ENCODE results near the gene NINJ1.

The NINJ1 gene

DNA sequence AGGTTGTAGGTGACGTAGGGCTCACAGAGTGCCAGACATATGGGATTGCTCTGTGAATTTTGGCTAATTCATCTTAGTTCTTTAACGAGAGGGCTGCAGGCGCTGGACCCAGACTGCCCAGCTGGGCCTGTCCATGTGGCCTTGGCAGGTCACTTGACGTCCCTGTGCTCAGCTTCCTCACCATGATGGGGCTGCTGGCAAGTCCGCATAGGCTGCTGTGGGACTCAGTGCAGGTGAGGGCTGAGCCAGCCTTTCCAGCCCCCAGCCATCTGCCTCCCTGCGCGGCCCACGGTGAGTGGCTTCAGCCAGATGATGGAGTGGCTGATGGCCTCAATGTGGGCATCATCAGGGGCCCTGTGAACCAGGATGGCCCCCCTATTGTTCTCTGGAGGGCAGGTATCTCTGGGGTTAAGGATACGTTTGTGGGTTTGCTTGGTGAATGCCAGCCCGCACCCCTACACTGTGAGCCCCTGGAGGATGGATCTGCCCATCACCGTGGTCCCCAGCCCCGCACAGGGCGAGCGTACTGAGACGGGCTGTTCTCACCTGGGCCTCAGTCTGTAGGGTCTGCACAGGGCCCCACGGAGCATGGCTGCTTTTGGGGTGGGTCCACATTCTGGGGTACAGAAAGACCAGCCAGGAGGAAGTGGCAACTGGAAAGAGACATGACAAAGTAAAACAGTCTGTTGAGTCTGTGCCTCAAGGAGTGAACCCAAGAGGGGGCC is 34.3 kb downstream of the NINJ1 start:
- DNase-seq: no peak

DNA sequence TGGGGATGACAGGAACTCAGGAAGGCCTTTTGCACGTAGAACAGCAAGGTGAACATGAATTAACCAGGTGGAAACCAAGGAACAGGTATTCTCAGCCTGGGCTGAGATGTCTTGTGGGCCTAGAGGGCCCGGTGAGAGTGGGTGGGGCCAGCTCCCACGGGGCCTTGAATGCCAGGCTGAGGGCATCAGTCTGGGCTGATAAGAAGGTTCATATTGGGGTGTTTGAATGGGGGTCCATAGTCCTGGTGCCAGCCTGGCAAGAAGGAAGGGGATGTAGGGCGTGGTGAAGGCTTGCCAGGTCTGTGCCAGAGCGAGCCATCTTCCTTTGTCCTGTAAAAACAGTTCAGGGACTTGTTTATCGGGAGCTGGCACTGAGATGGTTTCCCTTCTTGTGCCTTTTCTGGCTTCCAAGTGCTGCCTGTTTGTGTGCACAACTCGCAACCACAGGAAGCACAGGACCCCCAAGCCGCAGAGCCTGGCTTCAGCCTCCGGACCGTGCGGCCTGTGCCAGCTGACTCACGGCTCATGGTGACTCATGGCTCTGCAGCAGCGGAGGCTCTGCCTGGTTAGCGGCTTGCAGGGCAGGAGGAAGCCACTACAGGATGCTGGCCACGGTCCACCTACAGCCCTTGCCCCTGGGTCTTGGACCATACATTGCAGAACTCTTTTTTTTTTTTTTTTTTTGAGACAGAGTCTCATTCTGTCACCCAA is 35.7 kb downstream of the NINJ1 start:
- DNase-seq: peak; percentile 47

DNA sequence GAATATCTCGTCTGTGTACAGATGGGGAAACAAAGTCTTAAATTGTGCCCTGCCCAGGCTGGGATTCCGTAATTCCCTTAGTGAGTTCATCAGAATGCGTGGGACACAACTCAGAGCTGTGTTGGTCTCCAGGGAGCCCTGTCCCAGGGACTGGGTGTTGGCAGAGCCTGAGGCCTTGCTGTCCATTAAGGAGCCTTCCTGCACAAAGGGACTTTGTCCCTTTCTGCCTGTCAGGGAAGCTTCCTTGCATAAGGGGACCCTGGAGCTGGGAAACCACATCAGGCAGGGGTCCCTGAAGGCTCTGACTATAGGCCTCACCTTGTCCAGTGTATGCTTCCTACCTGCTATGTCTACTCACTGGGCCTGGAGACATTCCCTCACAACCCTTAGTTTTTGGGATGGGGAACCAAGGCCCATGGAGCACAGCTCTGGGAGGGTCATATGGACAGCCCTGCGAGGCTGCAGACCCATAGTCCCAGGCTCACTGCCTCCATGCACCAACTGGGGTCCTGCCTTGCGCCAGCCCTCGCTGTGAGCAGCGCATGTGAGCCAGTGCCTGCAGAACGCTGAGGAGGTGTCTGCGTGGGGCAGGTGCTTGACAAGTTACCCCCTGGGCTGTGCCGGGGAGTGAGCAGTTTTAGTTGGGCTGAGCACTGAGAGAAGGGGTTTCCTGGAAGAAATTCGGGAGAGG is 36.4 kb downstream of the NINJ1 start:
- DNase-seq: no peak

DNA sequence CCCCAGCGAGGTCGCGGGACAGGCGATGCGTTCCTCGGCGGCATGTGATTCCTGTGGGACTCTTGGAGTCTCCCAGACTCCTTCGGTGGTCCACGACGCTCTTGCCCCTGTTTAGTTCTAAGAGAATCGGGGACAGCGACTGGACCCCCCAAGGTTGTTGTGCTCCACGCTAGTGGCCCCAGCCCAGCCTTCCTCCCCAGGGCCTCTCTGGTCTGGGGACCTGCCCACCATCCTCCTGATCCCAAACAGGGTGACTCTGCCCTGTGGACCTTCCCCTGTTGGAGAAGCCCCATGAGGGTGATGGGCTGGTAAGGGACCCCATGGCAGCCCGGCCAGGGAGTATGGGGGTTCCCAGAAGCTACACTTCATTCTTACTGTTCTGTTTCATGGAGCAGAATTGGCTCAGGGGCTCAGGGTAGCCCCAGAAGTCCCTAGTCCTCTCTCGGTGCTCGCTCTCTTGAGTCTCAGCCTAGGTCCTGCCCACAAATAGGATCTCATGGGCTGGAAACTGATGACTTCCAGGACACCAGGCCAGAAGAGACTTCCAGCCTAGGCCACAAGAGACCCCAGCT is 37.2 kb downstream of the NINJ1 start:
- no peak for DNase-seq

DNA sequence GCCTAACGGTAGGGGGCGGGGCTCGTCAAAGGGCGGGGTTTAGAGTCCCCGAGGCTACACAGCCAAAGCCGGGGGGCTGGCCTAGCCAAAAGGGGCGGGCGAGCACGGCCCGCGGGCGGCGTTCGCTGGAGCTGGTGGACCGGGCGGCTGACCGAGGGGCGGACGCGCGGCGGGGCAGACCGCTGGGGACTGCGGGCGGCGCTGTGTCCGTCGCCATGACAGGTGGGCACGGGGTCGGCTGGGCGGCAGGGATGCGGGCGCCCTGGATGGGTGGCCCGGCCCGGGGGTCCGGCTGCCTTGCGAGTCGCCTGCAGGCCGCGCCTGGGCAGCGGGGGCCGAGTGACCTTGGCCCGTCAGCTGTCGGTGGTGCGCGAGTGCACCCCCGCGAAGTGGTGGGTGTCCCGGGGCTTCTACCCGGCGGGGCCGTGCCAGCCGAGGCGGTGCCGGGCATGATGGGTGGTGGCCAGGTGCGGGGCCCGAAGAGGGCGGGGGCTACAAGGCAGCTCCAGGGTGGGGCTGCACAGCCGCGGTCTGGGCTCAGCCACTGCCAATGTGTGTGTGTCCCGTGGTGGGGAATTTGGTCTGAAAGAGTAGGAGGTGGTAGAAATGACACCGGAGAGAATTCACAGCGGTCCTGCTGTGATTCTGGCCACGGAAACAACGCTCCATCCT is 37.8 kb downstream of the NINJ1 start, which contains the start of gene CARD19:
TSS of gene CARD19 (plus strand) at position 87 of the 672 bp plus-strand sequence. CDS start at position 216, 129 bp downstream.
- peak; percentile 42 for DNase-seq

DNA sequence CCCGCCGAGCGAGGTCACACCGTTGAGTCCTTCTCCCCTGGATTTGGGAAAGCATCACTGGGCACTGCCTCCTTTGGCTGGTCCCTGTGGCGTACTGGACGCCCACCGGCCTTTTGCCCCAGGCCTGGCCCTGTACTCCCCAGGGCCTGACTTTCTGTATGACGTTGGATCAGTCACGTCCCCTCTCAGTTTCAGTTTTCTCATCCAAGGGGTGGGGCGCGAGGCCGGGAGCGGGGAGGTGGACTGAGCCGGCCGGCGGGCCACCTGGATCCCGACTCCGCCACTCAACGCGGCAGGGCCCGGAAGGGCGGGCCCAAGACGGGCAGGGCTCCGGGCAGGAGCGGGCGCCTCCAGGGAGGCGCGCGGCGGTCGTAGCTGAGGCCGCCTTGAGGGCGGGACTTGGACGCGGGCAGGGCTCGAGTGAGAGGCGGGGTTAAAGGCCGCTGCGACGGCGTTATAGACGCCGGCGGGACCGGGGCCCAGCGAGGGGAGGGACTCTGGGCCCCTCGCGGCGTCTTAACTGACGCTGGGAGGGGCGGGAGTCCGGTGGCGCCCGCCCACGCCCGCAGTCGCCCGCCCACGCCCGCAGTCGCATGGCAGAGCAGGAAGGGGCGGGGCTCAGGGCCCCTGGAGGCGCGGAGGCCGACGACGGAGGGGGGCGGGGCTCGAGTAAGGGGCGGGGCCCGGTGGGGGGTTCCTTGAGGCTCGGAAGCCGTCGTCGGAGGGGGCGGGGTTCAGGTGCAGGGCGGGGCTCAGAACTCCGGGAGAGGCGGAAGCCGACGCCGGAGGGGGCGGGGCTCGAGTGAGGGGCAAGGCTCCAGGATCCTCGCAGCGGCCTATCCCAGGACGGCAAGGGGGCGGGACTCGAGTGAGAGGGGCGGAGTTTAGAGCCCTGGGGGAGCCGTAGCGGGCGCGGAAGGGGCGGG is 38.6 kb downstream of the NINJ1 start:
- peak; percentile 100 for DNase-seq

DNA sequence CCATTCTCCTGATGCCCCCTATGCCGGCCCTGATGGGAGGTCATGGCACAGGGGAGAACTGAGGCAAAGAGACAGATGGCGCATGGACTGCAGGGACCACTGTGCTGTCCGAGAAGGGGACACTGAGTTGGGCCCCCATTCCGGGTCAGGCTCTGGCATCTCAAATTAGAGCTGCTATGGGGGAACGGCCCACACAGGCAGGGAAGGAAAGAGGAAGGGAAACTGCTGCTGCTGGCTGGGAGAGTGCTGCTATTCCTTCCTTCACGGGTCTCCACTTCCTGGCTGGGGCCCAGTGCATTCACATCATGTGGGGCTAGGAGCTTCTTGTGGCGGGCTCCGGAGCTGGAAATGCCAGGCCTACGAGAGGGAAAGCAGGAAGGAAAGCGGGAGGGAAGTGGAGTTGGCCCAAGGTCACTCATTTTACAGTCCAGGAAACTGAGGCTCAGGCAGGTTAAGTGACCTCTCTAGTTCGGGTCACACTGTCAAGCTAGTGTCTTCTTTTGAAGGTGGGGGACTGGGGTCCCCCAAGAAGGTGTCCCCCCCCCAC is 39.3 kb downstream of the NINJ1 start:
- DNase-seq: no peak

DNA sequence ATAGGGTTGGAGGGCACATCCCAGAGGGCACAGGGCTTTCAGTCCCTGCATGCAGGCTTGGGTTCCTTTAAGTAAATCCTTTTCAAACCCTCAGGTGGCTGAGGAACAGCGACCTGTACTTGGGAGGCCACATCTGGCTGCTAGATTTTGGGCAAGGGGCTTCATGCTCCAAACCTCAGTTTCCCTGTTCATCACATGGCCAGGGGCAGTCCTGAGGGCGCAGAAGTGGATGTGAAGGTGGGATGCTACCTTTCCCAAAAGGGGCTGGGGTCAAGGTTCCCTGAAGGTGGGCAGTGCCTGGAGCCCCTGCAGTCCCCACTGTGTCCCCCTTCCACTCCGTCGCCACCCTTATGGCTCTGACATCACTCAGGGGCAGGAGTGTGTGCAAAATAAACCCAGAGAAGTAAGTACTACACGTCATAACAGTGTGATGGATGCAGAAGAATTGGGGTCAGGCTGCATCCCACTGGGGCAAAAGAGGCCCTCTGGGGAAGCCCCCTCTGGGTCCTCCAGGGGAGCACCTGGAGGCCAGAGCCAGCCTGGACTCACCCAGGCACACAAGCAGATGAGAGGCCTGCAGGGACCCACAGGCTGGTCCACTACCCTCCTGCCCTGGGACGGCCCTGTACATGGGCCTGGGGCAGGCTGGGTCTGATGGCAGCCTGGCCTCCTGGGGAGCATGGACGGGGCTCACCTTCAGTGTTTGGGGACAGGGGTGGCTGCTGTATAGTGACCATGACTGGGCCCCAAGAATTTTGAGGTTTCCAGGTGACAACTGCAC is 40.0 kb downstream of the NINJ1 start:
- DNase-seq: no peak

DNA sequence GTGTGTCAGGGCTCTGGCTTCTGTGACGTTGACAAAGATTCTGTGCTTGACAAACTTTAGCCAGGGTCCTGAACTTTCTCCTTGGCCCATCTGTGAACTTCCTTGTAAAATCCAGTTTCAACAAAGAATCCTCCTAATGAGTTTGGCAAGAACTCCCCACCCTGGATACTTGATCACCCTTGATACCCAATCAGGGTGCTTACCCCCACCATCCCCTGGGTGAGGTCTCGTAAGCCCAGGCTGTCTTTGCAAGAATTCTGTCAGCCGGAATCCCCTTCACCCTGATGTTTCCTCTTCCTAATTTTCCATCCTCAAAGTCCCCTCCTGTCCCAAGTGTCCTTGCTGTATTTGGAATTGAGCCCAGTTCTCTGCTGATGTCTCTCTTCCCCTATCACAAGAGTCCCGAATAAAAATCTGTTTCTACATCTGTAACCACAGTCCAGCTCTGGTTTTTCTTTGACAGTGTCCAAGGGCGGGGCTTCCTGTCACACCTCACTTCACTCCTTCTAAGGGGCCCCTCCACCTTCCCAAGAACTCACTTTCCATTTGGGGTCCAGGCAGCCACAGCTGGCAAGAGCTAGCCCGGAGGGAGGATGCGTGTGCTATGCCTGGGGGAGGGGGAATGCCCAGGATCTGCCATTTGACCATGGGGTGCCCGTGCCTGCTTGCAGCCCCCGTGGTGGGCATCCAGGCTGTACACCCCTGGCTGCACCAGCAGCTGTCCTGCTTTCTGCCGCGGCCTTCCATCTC is 40.7 kb downstream of the NINJ1 start:
- DNase-seq: no peak

DNA sequence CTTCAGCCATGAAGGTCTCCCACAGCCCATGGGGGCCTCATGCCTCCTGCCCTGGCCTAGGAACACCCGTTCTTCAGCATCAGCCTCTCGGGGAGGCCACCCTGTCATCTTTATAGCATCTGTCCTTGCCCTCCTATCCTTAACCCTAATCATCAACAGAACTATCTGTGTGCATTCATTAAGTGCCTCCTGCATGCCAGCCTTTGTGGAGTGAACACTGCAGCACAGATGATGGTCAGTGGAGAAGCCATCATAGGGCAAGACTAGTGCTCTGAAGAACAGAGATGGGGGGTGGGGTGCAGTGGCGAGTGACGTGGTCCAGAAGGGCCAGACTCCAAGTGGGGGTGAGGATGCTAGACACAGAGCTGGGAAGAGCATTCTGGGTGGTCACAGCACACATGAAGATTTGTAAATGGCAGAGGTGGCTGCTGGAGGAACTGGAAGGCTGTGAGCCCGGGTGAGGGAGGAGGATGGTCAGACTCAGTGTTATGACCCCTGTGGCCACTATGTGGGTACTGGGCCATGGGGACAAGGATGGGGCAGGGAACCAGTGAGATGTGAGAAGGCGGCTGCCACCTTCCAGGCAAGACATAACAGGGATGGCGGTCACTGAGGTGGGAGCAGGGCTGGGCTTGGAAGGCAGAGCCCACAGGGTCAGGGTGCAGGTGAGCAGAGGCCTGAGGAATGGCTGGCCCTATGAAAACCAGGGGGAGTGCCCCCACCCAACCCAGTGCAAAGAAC is 41.6 kb downstream of the NINJ1 start:
- no peak for DNase-seq

DNA sequence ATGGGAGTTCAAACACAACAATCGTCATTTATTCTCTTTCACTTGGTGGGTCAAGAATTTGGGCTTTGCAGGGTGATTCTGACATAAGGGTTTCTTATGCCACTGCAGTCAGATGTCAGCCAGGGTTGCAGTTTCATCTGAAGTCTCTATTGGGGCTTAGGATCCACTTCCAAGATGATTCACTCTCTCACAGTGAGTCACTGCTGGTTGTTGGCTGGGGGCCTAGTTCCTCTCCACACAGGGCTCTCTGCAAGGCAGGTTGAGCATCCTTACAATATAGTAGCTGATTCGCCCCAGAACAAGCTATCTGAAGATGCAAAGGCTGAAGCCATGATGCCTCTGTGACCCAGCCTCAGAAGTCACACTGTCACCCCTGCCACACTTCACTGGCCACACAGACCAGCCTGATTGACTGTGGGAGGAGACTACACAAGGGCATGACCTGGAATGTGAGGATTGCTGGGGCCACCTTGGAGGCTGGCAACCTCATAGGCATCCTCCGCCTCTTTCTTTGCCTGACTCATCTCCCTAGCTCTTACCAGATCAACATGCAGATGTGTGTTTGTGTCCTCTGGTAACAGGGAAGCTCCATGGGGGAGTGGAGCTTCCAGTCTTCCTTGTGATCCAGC is 42.5 kb downstream of the NINJ1 start:
- DNase-seq: no peak

DNA sequence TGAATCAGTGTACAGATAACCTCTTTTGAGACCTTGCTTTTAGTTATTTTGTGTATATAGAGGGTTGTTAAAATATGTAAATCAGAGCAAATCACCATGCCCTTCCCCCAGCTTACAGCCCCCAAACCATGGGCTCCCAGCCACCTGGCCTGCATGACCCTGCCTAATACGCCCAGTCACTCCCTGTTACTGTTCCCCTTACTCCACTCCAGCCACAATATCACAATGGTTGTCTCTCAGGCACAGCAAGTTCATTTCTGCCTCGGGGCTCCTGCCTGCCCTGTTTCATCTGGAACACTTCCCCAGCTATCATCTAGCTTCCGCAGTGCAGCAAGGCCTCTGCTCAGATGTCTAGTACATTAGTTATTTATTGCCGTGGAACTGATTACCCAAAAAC is 43.0 kb downstream of the NINJ1 start:
- no peak for DNase-seq

DNA sequence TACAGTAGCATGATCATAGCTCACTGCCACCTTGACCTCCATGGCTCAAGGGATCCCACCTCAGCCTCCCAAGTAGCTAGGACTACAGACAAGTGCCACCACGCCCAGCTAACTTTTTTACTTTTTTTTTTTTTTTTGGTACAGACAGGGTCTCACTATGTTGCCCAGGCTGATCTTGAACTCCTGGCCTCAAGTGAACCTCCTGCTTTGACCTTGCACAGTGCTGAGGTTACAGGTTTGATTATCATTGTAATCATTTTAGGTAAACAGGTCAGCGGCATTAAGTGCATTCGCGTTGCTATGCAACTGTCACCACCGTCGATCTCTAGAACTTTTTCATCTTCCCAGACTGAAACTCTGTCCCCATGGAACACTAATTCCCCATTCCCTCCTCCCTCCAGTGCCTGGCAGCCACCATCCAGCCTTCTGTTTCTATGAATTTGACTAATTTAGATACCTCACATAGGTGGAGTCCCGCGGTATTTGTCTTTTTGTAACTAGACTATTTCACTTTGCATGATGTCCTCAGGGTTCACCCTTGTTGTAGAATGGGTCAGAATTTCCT is 43.9 kb downstream of the NINJ1 start:
- DNase-seq: no peak

DNA sequence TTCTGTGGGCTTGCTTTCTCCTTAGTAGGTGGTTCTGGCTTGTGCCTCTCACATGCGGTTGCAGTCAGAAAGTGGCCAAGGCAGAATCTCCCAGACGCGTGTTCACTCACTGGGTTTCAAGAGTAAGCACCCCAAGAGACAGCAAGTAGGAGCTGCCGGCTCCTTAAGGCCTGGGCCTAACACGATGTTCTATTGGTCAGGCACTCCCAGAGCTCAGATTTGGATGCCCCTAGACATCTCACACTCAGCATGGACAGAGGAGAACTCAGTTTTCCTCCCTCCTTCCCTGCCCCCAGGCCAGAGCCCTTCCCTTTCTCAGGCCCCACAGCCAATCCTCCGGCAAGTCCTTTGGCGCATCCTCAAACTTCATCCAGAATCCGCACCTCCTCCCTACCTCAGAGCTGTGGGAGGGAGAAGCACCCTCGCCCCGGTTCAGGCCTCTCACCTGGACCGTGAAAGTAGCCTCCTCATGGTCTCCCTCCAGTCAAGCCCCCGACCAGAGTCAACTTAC is 44.5 kb downstream of the NINJ1 start:
- DNase-seq: no peak

DNA sequence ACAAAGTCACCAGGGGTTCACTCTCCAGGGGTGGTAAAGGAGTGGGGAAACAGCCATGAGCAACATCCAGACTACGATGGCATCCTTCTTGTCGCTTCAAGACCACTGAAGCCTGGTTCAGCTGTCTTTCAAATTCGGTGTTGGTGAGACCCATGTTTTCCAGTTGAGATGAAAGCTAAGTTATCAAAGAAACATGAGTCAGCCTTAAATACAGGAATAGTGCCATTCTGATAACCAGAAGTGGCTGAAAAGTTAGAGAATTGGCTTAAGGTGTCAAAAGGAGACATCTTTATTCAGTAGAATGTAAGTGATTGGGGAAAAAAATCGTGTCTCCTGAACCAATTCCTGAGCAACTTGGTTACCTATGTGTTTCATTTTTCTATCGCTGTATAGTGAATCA is 45.0 kb downstream of the NINJ1 start:
- no peak for DNase-seq

DNA sequence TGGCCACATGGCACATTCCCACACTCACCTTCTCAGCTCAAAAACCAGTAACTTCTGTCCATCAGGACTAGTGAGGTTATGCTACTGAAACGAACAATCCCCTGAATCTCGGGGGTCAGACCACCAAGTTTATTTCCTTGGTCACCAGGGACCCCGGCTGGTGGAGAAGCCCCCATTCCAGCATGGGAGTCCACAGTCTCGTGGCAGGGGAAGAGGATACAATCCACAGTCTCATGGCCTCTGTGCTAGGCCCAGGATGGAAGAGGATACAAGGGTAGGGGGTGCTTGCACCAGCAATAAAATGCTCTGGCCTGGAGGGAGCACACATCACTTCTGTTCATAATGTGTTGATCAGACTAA is 45.4 kb downstream of the NINJ1 start:
- no peak for DNase-seq

DNA sequence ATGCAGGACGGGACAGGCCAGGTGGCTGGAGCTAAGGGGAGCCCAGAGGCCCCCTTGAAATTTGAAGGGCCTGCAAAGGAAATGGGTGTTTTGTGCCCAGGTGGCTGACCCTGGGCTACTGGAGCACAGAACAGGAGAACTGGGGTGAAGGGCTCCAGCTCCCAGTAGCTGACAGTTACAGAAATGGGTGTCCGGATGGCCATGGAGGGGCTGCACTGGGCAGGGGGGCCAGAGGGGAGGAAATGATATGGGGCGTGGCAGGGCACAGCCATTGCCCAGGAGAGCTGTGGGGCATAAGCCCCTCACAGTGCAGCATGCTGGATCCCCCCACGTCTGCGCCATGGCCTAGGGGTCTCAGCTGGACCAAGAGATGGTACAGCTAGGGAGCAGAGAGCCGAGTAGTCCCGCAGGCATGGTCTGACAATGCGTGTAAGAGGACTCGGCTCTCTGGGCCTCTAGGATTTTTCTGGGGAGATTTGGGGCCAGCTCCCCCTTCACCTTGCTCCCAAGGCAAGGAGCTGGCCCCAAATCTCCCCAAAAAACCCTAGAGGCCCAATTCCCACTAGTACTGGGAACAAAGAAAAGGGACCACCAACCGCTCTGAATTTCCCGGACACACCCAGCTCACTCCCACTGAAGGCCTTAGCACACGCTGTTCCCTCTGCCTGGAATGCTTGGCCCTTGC is 45.9 kb downstream of the NINJ1 start:
- no peak for DNase-seq

All from effector CD4-positive, alpha-beta T cell (primary cell).